NCI-H526 (cell line): ENCODE data around the gene NTM.

Experiments used
- DNase-seq, 2 experiments: peaks; one replicate each; lab custom pipeline; 2025; lab: John Stamatoyannopoulos, UW

Gene NTM

DNA sequence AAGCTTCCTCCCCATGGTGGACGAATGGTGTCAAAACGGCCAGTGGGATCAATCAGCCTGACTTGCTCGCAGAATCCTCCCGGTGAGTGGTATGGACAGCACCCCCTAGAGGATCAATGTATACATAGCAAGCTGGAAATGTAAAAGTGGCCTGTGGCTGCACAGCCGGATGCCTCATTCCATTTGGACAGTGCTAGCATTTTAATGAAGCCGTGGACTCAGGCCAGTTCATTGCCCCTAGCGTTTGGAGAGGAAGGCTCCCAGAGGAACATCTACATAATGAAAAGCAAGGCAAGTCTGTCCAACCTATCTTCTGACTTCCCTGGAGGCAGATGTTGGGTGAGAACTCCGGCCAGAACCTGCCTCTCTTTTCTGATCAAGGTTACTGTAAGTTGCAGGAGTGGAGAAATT, 942.3 kb downstream of the NTM start:
- DNase-seq: peak; percentile 39 to 71

GRCh38 chr11:132314911-132315455, 944.6 kb downstream of the NTM start:
- no peak for DNase-seq

- no peak for DNase-seq
Measured at GRCh38 chr11:132315696-132316095, 945.3 kb downstream of the NTM start.

DNA sequence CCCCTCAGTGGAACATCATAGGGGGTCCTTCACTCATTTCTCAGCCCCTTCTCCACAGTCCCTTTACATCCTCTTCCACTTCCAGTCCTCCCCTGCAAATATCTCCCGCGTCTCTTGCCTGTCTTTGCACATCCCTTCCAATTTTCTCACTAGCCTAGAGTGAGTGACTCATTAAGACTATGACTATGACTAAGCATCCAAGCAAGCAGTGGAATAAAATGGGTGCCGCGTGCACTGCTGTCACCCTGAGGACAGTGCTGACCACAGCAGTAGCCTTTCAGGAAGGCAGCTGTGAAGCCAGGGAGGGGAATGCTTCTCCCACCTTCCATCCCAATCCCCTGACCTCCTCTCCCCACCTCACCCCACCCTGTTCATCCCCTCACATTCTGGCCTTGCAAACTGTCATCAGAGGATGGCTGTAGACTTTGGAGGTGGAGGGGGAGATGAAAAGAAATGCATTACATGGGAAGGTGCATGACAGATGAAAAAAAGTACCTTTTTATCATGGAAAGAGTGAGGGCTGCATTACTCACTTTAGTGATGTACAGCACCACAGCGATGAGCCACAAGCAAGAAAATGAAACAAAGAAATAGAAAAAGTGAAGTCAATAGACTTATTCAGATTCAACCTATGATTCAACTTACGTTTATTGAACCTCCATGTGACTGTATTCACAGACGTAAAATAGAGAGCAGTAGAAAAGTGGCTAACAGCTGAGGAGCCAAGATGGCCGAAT, 948.2 kb downstream of the NTM start:
- no peak for DNase-seq

DNA sequence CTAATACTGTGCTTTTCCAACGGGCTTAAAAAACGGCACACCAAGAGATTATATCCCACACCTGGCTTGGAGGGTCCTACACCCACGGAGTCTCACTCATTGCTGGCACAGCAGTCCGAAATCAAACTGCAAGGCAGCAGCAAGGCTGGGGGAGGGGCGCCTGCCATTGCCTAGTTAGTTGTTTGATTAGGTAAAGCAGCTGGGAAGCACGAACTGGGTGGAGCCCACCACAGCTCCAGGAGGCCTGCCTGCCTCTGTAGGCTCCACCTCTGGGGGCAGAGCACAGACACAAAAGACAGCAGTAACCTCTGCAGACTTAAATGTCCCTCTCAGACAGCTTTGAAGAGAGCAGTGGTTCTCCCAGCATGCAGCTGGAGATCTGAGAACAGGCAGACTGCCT, 949.0 kb downstream of the NTM start:
- peak; percentile 97 to 98 for DNase-seq

GRCh38 chr11:132330515-132330914, 960.1 kb downstream of the NTM start:
- no peak for DNase-seq

GRCh38 chr11:132332521-132332920, 962.1 kb downstream of the NTM start:
- no peak for DNase-seq

GRCh38 chr11:132334769-132335280, 964.4 kb downstream of the NTM start:
- DNase-seq: no peak

DNA sequence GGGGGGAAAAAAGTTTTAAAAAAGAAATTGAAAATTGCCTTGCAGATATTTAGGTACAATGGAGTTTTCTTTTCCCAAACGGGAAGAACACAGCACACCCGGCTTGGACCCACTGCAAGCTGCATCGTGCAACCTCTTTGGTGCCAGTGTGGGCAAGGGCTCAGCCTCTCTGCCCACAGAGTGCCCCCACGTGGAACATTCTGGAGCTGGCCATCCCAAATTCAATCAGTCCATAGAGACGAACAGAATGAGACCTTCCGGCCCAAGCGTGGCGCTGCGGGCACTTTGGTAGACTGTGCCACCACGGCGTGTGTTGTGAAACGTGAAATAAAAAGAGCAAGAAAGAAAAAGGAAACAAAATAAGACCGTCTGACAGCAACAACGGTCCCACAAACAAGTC, 964.9 kb downstream of the NTM start:
- DNase-seq: peak in 1 of 2 experiments; percentile 30

DNA sequence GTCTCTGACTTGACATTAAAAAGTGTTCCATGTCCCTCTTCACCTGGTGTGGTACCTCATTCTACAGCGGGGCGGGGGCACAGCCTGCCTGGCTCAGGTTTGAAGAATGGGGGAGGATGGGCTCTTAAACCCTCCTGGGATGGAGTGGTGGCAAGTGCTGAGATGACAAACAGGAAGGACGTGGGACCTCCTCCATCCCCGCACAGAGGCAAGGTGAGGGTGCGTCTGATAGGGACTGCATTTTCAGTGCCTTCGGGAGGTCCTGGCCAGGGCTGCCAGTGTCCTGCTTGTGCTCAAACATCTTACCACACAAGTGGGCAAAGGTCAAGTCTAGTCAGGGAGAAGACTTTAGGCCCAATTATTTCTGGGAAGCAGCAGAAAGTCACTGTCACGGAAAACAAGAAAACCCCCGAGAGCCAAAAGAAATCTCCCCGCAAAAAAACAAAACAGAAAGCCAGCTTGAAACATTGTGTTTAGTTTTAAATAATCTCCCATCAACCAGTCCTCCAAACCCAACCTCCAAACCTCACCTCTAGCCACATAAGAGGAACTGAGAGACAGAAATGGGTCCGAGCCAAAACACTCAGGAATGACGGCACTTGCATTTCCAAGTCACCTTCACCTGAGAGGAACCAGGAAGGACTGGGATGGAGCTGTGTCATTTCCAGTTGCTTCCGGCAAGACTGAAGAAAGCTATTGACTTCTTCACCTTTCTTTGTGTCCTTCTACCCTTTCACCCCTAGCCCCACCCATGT, 966.5 kb downstream of the NTM start:
- DNase-seq: no peak

DNA sequence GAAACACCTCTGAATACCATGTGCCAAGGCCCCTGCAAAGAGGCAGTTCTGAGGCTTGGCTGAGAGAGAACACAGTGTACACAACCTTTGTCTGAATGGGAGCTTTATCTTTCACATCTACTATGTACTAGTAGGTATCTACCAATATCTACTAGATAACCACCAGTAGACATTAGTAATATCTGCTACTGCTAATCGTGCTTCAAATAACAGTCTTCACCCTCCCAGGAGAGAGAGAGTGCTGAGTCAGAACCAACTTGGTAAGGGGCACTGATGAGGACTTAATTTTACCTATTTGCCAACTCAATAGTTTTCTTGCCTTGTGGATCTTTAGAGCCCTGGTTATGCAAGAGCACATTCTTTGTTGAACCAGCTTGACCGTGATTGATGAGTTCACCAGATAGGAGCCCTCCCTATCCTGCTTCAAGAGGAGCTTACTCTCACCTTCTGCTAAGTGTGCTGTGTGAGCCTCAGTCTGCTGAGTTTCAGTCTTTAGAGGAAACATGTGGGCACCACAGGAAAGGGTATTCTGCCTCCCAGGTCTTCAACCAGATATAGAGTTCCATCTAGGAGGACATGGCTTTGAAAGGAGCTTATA, 967.5 kb downstream of the NTM start:
- no peak for DNase-seq

DNA sequence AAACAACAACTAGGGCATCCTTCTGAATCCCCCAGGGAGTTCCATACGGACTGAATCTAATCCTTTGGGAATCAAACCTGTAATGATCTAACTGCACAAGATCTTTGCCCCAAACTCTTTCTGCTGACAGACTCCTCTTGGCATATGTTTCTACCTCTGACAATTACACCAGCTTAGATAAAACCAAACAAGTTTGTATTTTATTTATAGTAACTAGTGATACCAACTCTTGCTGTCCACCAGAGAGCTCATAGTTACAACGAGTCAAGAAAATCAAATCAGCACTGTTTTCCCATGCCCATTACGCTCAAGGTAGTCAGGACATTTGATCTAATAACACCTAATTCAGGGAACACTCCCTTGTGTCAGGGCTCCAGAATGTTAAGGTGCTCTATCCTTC, 972.0 kb downstream of the NTM start:
- no peak for DNase-seq

DNA sequence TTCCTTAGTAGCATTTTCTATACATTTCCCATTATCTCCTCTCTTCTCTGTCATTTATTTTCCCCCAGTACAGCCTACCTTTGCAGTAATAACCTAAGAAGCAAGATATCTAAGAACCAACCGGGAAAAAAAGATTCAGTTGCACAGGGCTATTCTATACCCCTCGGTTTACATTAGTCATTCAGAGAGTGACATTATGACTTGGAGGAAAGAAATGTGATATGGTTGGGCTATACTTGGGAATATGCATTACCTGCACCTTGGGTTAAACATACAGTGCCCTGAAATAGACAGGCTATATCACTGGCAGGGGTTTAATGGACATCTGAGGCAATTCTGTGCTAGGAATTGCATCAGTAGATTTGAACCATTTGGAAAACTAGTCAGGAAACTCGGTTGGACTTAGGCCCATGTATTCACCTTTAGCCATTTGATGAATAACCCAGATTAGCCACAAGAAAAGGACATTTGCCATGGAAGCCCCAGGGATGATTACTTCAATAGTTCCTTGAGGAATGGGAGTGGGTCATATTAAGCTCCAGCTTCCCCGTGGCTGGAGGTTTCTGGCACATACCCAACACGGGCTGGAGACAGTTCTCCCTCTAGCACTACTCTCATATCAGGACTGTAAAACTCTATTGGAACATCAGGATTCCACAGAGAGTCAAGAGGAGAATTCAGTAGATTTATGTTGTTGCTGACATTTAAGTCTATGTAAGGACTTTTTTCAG, 973.2 kb downstream of the NTM start:
- no peak for DNase-seq

DNA sequence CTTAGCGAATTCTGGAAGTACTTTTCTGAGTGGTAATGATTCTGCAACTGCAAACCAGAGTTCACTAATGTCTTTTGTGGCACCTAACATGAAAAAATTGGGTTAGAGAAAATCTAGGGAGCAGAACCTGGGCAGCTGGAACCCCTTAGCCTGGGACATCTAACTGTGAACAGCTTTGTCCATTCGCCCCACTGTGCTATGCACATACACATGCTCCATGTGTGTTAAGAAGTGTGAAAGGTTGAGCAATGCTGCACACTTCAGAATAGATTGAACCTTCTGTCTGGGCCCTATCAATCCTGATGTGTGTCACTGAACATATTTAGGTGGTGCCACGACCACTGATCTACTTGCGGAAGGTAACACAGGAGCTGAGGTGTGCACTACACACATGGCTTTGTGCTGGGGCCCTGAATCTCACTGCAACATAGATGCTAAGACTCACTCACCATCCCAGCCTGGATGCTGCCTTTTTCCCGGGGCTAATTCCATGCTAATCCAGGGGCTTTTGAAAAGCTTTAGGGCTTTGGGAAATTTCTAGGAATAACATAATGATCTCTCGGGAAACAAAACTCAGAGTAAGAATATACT, 976.2 kb downstream of the NTM start:
- no peak for DNase-seq

DNA sequence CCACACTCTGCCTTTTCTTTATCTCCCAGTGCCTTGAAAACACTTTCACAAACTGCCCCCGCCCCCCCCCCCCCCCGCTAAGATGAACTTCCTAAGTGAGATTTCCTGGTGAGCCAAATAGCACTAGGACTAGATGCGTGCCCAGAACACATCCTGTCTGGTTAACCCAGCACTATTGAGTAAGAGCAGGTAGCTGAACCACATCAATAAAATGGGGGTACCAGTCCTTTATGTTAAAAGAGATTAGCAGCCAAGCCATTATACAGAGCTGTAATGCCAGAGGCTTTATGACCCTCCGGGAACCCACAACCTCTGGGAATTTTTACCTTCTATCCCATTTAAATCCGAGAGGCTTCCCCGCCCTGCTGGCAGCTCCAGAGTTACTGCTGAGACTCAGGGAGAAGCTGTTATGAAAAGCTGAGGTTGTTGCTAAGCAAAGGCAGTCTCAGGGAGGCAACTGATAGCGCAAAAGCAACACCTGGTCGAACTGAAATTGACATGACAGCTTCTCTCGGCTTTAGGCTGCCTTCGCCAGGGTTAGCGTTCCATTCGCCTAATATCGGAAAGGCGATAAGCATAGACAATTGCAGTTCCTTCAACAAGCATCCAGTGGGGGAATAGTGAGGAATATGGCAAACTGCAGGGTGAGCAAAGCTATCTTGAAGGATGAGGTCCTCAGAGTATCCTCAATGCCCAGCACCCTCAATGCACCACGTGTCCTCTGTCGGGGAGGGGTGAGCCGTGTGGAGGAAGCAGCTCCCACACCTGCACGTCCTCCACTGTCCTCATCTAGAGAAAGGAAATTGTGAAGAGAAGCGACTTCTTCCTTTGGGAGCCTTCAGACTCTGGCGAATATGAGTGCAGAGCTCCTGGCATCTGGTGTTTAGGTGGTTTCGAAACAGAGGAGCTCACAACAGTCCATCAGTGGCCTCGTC, 977.0 kb downstream of the NTM start:
- peak; percentile 17 to 57 for DNase-seq

DNA sequence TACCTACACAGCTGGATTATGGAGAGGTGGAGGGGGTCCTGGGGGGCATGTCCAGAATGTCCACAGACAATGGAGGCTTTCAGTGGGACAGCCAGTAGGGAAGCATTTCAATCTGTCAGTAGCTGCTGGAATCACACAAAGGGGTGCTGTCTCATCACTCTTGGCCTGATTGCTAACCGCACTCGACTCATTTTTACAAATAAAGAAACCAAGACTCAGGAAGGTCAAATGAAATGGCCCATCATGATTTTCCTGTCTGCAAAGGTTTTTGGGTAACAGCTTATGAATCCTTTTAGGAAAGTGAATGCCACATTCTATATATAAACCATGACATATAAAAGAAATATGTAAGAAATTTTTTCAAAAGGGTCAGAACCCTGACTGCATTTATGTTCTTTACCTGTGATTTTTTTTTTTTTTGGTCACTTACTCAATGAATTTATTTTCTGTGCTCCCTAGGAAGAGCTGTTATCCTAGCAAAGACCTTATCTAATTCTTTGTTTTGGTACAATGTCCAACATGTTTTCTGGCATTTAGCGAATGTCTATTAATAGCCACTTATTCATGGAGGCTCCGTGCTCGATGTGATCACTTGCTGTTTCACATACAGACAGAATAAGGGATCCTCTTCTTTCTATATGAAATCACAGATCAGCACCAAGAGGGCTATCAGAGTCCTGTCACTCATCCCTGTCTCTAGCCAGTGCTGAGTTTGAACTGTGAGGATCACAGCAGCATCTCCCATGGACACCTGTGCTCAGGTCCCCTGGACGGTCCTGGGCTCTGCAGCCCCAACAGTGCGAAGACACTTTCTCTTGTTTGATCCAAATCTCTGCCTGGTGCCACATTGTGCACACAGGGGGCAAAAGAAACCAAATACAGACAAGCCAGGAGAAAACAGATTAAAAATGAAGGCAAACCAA, 979.7 kb downstream of the NTM start:
- DNase-seq: no peak

GRCh38 chr11:132351050-132351449, 980.6 kb downstream of the NTM start:
- no peak for DNase-seq

DNA sequence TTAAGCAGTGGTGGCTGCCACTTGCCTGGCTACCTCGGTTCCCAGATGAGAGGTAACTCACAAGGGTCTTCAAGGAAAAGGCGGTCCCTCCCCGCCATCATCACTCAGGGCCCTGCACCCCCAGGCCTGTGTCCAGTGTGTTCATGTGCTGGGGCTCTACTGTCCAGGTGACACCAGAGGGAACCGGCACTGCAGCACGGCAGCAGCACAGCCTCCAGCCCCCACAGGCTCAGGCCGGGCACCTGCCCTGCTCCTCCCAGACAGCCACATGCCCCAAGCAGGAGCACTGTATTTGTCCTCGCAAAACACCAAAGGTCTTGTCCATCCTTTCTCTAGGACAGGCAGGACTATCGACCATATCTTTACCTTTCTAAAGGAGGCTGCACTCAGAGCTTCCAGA, 982.1 kb downstream of the NTM start:
- DNase-seq: no peak

DNA sequence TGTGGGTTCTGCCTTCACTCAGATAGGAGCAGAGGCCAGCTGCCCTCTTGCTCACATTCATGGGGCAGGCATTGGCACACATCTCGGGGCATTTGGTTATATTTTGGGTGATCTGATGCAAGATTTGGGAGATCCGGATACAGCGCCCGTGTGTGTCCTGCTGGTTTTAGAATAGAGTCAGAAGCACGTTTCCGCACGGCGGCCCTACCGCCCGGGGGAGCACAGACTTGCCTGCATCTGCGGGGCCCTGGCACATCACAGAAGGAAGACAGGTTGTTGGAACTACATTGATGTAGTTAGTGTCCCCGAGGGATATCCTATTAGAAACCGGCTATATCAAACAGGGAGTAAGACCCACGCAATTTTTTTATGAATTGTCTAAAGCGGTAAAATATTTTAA, 982.8 kb downstream of the NTM start:
- DNase-seq: no peak
